SK-N-MC (cell line): ENCODE results near the gene PTPA.
"Not testable (repeated sequence)": the region's sequence is repeated elsewhere in the genome, so short reads cannot be mapped to it uniquely, and the experiment has no call there.

Experiments used
- DNase-seq: peaks from one replicate; pipeline ENCODE4 v3.0.0-alpha.2; 2011; ENCODE audit warnings: low read depth, low spot score
- H3K27ac ChIP-seq: fragments of 200-600 bp; sonication (generic); 2 replicates; pipeline ENCODE4 v1.5.1; 2016; ENCODE audit warnings: mixed run types
- H3K36me3 ChIP-seq: fragments of 200-600 bp; sonication (generic); 2 replicates; pipeline ENCODE4 v1.6.1; 2017; ENCODE audit warnings: antibody characterized with exemption, low read length, mixed read lengths; ENCODE audit not compliant: insufficient read depth
- H3K4me3 ChIP-seq: fragments of 200-600 bp; sonication (generic); 2 replicates; pipeline ENCODE4 v1.5.1; 2016
- H3K9ac ChIP-seq: fragments of 200-600 bp; sonication (generic); 2 replicates; pipeline ENCODE4 v1.8.0; 2017; ENCODE audit warnings: mixed run types, mixed read lengths; ENCODE audit not compliant: insufficient read length
- H3K9me3 ChIP-seq: fragments of 200-600 bp; sonication (generic); 2 replicates; pipeline ENCODE4 v1.6.1; 2017; ENCODE audit warnings: low read depth, mild to moderate bottlenecking, antibody characterized with exemption, low read length, moderate library complexity, mixed read lengths
- EZH2 ChIP-seq: fragments of 200-600 bp; sonication (generic); IDR thresholded peaks from one replicate; pipeline ENCODE4 v1.6.1; 2017; ENCODE audit warnings: antibody characterized with exemption
- FOXP2 ChIP-seq: optimal IDR thresholded peaks from 2 replicates; pipeline ENCODE3; 2011; ENCODE audit warnings: mild to moderate bottlenecking, moderate library complexity; ENCODE audit not compliant: insufficient read depth; ENCODE audit errors: extremely low read length, control extremely low read depth
- POLR2AphosphoS5 ChIP-seq: IDR thresholded peaks from 2 replicates; pipeline ENCODE4 v1.6.1; 2012; ENCODE audit warnings: mild to moderate bottlenecking, low read depth, low read length, borderline replicate concordance

PTPA gene

GRCh38 chr9:129194221-129194620 lies 83.0 kb downstream of the PTPA start:
- Histone ChIP-seq H3K9ac (no peak overlapping the region), H3K27ac (no peak overlapping the region), H3K4me3 (no peak overlapping the region), H3K36me3 (no peaks in the 10 kb centered on the region), H3K9me3 (no peaks in the 10 kb centered on the region)
- TF ChIP-seq POLR2AphosphoS5: no peak
- TF ChIP-seq FOXP2: no peak
- no peak for DNase-seq

DNA sequence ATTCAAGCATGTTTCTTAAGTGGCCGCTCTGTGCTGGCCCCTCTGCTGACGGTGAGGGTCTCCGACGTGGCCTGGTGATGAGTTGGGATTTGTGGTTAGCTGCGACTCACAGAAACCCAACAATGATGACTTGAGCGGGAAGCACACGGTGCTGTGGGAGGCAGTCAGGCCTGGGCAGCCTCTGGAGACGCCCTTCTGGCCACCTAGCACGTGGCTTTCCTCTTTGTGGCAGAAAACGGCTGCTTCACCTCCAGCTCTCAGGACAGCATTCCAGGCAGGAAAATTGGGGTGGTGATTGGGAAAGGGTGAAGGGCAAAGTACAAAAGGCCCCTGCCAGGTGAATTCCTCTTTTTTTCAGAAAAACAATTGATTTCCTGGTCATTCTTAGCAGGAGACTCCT lies 84.4 kb downstream of the PTPA start:
- no peak overlapping the region for H3K27ac ChIP-seq
- no peak overlapping the region for H3K9ac ChIP-seq
- no peak for DNase-seq
- no peaks in the 10 kb centered on the region for H3K36me3 ChIP-seq
- TF ChIP-seq EZH2 (no peak), POLR2AphosphoS5 (no peak)
- no peaks in the 10 kb centered on the region for H3K9me3 ChIP-seq
- H3K4me3 ChIP-seq: no peak overlapping the region

DNA sequence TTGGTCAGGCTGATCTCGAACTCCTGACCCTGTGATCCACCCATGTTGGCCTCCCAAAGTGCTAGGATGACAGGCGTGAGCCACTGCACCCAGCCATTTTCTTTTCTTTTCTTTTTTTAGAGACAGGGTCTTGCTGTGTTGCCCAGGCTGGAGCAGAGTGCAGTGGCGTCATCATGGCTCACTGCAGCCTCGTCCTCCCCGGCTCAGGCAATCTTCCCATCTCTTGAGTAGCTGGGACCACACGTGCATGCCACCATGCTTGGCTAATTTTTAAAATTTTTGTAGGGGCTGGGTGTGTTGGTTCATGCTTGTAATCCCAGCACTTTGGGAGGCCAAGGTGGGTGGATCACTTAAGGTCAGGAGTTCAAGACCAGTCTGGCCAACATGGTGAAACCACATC lies 85.8 kb downstream of the PTPA start:
- H3K27ac ChIP-seq, H3K9ac ChIP-seq, DNase-seq, H3K36me3 ChIP-seq, H3K4me3 ChIP-seq, H3K9me3 ChIP-seq: not testable (repeated sequence)

GRCh38 chr9:129197978-129198318 lies 86.7 kb downstream of the PTPA start:
- no peak for DNase-seq
- Histone ChIP-seq H3K4me3 (no peak overlapping the region), H3K36me3 (no peaks in the 10 kb centered on the region), H3K9ac (no peak overlapping the region), H3K27ac (no peak overlapping the region), H3K9me3 (no peaks in the 10 kb centered on the region)
- TF ChIP-seq FOXP2 (no peak), EZH2 (no peak), POLR2AphosphoS5 (no peak)
